ENCODE measurements around the gene ERV3-1.
"Not testable (repeated sequence)": the region's sequence is repeated elsewhere in the genome, so short reads cannot be mapped to it uniquely, and the experiment has no call there.

The ERV3-1 gene

GRCh38 chr7:64944667-64945502, 61.6 kb downstream of the ERV3-1 start:
- DNase-seq (ENCODE audit: low read depth in 2 of 3, low spot score in 1 of 3), result not testable (repeated sequence)

Measured in stimulated activated CD4-positive, alpha-beta T cell treated with anti-CD3 and anti-CD28 coated beads, Interleukin-12 subunit alpha, Interleukin-12 subunit beta, amount 100 ng/mL, for 48 hours (primary cell).